Lower lobe of right lung (tissue), 2 donors: Measurements from ENCODE around the gene RPL4. TPM values are rescaled to one million over a fixed set of nuclear protein-coding genes. Genes with fewer than 3 reads are reported as not detected.
A peak's percentile ranks its signal among the peaks of the same experiment; 100 is the strongest.
"Not testable (repeated sequence)": the region's sequence is repeated elsewhere in the genome, so short reads cannot be mapped to it uniquely, and the experiment has no call there.

ENCODE experiments used
- ATAC-seq, 2 donors: fragments of 200-7000 bp; cut with Tn5 transposase; one replicate each; pipeline ENCODE4 v1.9.1; 2020 to 2022; ENCODE audit warnings: mild to moderate bottlenecking in 2 of 2, moderate library complexity in 2 of 2
- DNase-seq: peaks from one replicate; pipeline ENCODE4 v3.0.0-alpha.2; 2020
- H3K27ac ChIP-seq: fragments of 200-600 bp; one replicate; pipeline ENCODE4 v1.8.0; 2022
- H3K27me3 ChIP-seq: fragments of 200-600 bp; one replicate; pipeline ENCODE4 v1.8.0; 2022; ENCODE audit warnings: low read depth
- H3K36me3 ChIP-seq: fragments of 200-600 bp; one replicate; pipeline ENCODE4 v1.8.0; 2022; ENCODE audit warnings: mild to moderate bottlenecking
- H3K4me1 ChIP-seq: fragments of 200-600 bp; one replicate; pipeline ENCODE4 v1.8.0; 2022
- H3K4me3 ChIP-seq: fragments of 200-600 bp; one replicate; pipeline ENCODE4 v1.8.0; 2022; ENCODE audit warnings: mild to moderate bottlenecking
- H3K9me3 ChIP-seq: fragments of 200-600 bp; one replicate; pipeline ENCODE4 v1.8.0; 2022
- intact Hi-C: fragments of 100-400 bp; cut with DNase I; formaldehyde crosslinking; loops from one replicate; pipeline ENCODE4 v1.11.0; 2022
- total RNA-seq: library from RNA; stranded (reverse); fragmentation: NEBNext Ultra II Directional; extraction: Animal tissue kit (Norgen Biotek cat#: 25700); gene quantifications from one replicate; pipeline ENCODE4 v1.2.1, GENCODE V29; 2021
- TF ChIP-seq, protein P1 (sequence below): fragments of 200-600 bp; IDR thresholded peaks from one replicate; pipeline ENCODE4 v1.8.0; 2022; ENCODE audit warnings: antibody characterized with exemption, mild to moderate bottlenecking
- donor health status: DM: no; HTN: yes; CAD: no; lungs with severe emphysema.

The RPL4 gene
- total RNA-seq, 1 donor from 2014 or later, result 1,655 TPM

DNA sequence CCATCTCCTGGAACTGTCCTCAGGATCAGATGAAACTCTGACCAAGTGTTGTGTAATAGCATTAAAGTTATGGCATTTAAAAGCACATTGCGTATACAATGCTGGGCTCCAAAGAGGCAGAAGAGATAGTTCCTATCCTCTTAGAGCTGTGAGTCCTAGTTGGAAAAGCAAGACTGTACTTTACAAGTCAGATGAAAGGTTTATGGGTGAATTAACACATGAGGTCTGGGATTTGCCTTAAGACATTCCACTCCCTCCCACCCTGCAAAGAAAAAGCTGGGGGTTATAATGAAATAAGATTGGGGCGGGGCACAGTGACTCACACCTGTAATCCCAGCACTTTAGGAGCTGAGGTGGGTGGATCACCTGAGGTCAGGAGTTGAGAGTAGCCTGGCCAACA lies 42.7 kb downstream of the RPL4 start:
- intact Hi-C loops, result no loop called here
- no peaks in the 10 kb centered on the region for H3K36me3 ChIP-seq
- no peak overlapping the region for H3K4me3 ChIP-seq
- H3K9me3 ChIP-seq, result no peaks in the 10 kb centered on the region
- DNase-seq (no peak), ATAC-seq (no peak)
- no peak overlapping the region for H3K27ac ChIP-seq
- no peaks in the 10 kb centered on the region for H3K27me3 ChIP-seq
- peaks cover 9% of the 10 kb centered on the region for H3K4me1 ChIP-seq
- TF ChIP-seq, protein P1, sequence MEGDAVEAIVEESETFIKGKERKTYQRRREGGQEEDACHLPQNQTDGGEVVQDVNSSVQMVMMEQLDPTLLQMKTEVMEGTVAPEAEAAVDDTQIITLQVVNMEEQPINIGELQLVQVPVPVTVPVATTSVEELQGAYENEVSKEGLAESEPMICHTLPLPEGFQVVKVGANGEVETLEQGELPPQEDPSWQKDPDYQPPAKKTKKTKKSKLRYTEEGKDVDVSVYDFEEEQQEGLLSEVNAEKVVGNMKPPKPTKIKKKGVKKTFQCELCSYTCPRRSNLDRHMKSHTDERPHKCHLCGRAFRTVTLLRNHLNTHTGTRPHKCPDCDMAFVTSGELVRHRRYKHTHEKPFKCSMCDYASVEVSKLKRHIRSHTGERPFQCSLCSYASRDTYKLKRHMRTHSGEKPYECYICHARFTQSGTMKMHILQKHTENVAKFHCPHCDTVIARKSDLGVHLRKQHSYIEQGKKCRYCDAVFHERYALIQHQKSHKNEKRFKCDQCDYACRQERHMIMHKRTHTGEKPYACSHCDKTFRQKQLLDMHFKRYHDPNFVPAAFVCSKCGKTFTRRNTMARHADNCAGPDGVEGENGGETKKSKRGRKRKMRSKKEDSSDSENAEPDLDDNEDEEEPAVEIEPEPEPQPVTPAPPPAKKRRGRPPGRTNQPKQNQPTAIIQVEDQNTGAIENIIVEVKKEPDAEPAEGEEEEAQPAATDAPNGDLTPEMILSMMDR, result no peak

DNA sequence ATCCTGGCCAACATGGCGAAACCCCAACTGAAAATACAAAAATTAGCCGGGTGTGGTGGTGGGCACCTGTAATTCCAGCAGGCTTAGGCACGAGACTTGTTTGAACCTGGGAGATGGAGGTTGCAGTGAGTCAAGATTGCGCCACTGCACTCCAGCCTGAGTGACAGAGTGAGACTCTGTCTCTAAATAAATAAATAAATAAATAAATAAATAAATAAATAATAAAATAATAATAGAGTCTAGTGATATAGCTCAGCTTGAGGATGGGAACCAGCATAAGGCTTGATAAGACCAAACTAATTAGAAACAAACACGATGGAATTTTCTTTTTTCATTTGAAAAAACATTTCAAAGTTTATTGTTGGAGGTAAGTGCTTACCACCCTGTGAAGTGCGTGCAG lies 43.4 kb downstream of the RPL4 start:
- H3K27ac ChIP-seq, H3K36me3 ChIP-seq, ATAC-seq, H3K4me1 ChIP-seq, DNase-seq, H3K4me3 ChIP-seq, intact Hi-C loops, H3K27me3 ChIP-seq, H3K9me3 ChIP-seq: not testable (repeated sequence)

DNA sequence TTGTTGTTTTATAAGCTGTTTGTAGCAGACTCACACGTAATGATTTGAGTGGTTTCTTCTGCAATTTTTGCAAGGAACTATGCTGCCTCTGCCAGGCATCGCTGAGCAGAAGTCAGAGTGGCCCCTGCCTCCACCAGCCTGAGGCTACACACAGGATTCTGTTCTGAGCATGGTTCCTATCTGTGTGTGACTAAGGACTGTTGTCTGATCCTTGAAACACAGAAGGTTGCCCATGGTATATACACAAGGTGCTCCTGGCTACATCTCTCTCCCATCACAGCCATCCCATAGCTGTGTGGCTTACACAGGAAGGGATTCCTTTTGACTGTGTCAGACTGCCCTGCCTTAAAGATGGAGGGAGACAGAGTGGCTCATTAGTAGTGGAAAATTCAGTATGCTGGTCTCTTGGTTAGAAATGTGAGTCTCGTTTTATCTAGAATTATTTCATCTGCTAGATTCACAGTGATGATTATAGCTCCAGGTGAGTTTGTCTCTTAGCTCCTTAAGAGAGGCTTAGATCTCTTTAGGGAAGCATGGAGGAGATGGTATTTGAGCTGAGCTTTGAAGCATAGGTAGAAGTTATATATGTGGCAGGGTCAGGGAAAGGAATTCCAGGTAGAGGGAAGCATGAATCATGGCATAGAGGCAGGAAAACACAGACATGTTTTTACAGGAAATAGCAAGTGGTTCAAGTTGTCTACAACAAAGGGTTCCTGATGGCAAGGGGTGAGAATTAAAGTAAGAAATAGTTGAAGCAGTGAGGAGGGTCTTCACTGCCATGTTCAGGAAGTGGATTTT lies 44.6 kb downstream of the RPL4 start:
- Histone ChIP-seq H3K36me3 (no peaks in the 10 kb centered on the region), H3K4me1 (peaks cover 9% of the 10 kb centered on the region), H3K9me3 (no peaks in the 10 kb centered on the region), H3K4me3 (no peak overlapping the region), H3K27me3 (no peaks in the 10 kb centered on the region), H3K27ac (no peak overlapping the region)
- DNase-seq (no peak), ATAC-seq (peak in 1 of 2 donors; percentile 25)
- intact Hi-C loops, result no loop called here
- TF ChIP-seq, protein P1, result no peak

DNA sequence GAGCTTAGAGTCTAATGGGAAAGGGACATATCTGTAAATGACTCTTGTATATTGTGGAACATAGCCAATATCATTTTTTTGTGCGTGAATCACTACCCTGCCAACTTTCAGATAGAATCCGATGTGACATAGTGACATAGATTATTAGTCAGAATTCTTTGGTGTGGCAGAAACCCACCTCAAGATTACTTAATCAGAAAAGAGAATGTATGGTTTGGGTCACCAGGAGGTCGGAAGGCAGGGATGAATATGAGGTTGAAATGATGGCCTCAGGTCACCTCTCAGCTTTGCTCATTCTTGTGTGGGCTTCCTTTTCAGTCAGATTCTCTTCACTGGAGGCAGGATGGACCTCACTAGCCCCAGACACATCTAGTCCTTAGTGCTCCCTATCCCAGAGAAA lies 48.4 kb downstream of the RPL4 start:
- TF ChIP-seq, protein P1, result no peak
- ATAC-seq (no peak), DNase-seq (no peak)
- peaks cover 10% of the 10 kb centered on the region for H3K36me3 ChIP-seq
- intact Hi-C loops, result no loop called here
- H3K9me3 ChIP-seq, result no peaks in the 10 kb centered on the region
- no peak overlapping the region for H3K4me3 ChIP-seq
- H3K4me1 ChIP-seq, result peaks cover 10% of the 10 kb centered on the region
- no peaks in the 10 kb centered on the region for H3K27me3 ChIP-seq
- H3K27ac ChIP-seq, result no peak overlapping the region

DNA sequence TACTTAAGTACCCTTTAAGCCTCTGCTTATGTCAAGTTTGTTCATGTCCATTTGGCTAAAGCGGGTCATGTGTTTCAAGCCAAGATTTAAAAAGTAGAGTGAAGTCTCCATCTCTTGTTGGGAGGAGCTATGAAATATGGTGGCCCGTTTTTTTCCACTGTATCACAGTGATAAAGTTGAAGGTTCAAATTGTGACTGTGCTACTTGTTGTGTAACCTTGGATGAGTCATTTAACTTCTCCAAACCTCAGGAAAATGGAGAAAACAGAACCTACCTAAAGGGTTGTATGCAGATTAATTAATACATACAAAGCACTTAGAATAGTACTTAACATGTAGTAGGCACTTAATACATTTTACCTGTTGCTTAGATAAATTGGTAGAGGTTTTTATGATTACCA lies 50.5 kb downstream of the RPL4 start:
- intact Hi-C loops, result no loop called here
- Histone ChIP-seq H3K27ac (no peak overlapping the region), H3K9me3 (no peaks in the 10 kb centered on the region), H3K36me3 (peaks cover 10% of the 10 kb centered on the region), H3K4me1 (peaks cover 10% of the 10 kb centered on the region), H3K27me3 (no peaks in the 10 kb centered on the region), H3K4me3 (no peak overlapping the region)
- no peak for DNase-seq
- ATAC-seq, result peak; percentile 59 to 60
- TF ChIP-seq, protein P1, result no peak

DNA sequence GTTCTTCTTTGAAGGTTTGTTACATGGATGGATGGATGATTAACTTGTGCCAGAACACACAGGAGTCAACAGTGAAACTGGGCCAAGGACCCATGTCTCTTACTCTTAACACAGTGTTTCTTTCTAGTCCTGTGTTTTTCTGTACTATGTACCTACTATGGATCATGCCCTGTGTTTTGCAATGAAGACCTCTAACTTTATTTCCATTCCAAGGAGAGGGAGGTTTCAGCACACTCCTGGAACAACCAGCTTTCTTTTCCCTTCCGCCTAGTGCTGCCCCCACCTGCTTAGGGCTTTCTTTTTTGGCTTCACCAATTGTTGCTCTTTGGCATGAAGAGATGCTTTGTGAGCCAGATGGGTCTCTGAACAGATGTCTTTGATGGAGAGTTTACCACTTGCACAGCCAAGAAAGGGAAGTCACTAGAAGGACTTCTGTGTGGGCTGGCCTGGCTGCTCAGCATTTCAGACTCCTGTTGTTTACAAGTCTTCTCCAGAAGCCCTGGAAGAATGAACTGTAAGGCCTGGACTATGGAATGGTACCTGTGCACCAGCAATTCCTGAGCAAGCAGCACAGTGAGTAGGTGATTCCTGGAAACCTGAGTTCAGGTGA lies 51.6 kb downstream of the RPL4 start:
- ATAC-seq, result no peak
- TF ChIP-seq, protein P1, result no peak
- no peak for DNase-seq

More for the DNA sequence above, 51.6 kb downstream of the RPL4 start:
- H3K4me1 ChIP-seq, result peaks cover 10% of the 10 kb centered on the region
- H3K27ac ChIP-seq, result no peak overlapping the region
- no peaks in the 10 kb centered on the region for H3K9me3 ChIP-seq
- intact Hi-C loops, result no loop called here
- H3K4me3 ChIP-seq, result no peak overlapping the region
- no peaks in the 10 kb centered on the region for H3K27me3 ChIP-seq
- H3K36me3 ChIP-seq, result peaks cover 10% of the 10 kb centered on the region
